ENCODE results near the gene TUG1.

The TUG1 gene

GRCh38 chr22:30948930-30949342 lies 20.1 kb upstream of the TUG1 start:
- no peak for DNase-seq

DNA sequence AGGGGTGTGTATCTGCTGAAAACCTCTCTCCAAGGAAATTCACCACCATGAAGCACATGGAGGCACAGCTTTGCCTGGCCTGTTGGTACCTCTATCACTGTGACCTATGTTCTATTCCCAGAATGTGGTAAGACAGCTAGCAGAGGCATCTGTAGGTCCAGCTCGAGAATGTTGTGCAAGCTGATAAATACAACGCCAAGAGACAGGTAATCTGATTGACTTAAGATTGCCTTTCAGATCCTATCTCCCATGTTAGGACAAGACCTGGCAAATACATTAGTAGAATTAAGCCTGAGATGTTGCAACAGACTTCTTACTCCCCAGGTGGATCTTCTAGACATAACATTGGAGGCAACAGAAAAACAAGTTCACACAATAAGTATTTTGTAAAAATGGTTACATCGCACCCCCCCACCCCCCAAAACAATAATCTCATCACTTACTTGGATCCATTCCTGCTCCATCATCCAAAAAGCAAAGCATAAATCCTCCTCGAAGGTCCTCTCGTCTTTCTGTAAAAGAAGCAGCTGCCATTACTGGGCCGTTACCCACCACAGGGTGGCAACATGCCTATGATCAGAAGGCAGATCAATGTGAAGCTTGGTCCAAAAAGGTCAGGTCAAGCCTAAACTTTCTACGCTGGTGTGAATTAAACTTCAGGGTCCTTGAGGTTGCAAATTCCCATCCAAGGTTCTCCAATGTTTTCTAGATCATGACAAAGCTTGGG lies 19.0 kb upstream of the TUG1 start:
- DNase-seq, result no peak

- DNase-seq, result no peak
These were observed 15.9 kb upstream of the TUG1 start for GRCh38 chr22:30953206-30953605.

GRCh38 chr22:30955153-30955552 lies 13.9 kb upstream of the TUG1 start:
- DNase-seq, result no peak

GRCh38 chr22:30964858-30965257 lies 4.2 kb upstream of the TUG1 start:
- no peak for DNase-seq

GRCh38 chr22:30968015-30968923 lies 796 bp upstream of the TUG1 start, which contains the start of gene MORC2:
Gene MORC2 (minus strand): TSS chr22:30968774. CDS start chr22:30967889, 885 bp downstream.
- no peak for DNase-seq

- peak; percentile 38 for DNase-seq
These were observed 679 bp downstream of the TUG1 start for GRCh38 chr22:30969532-30970355.

DNA sequence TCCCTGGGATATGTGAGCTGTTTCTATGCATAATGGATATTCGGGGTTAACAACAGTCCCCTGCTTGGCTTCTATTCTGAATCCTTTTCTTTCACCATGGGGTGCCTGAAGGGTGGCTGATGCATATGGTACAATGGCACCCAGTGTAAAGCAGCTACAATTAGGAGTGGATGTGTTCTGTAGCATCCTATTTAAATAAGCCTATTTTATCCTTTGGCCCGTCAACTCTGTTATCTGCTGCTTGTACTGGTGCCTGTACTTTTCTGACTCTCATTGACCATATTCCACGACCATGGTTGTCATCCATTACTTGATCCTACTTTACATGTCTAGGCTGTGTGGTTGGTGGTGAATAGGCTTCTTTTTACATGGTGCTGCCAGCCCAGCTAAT lies 1.3 kb downstream of the TUG1 start:
- DNase-seq, result no peak

DNA sequence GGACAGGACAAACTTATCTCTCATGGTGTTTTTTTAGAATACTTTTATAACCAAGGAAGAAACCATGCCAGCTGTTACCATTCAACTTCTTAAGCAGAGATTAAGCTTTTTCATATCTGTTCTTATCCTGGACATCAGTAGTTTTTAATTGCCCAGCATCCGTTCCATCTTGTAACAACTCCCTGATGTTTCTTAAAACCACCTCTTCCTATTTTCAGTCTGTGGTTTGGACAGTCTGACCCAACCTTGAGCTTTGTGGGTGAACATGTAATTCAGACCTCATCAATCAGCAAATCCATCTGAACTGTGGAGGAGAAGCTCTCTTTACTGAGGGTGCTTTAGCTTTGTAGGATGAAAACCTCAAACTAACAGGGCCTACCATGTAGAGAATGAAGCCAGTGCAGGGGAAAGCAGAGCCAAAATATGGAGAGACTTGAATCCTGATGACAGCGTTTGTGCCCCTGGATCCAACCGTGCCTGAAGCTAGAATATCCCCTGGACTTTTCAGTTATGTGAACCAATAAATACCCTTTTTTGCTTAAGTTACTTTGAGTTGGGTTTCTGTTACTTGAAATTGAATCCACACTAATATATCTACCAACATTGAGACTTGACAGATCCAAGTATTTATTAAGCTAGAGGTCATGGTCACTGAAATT lies 9.4 kb downstream of the TUG1 start:
- no peak for DNase-seq

DNA sequence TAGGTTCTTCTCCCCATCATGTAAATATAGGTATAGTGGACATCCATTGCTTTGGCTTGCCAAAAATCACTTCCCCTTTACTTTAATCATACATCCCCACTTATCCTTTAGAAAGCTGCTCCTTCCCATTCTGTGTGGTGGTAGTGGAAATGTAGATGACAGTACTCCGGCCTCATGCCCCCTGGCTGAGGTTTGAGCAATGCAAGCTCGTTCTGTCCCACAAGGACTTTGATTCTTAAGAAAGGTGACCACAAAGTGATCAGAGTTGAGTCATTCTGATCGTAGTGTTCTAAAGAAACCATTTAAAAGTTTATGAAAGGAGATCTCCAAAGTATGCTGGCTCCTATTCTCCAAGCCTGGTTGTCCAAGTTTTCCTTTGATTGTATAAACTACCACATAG lies 10.9 kb downstream of the TUG1 start:
- DNase-seq, result no peak

GRCh38 chr22:30982512-30982911 lies 13.4 kb downstream of the TUG1 start:
- DNase-seq, result no peak

DNA sequence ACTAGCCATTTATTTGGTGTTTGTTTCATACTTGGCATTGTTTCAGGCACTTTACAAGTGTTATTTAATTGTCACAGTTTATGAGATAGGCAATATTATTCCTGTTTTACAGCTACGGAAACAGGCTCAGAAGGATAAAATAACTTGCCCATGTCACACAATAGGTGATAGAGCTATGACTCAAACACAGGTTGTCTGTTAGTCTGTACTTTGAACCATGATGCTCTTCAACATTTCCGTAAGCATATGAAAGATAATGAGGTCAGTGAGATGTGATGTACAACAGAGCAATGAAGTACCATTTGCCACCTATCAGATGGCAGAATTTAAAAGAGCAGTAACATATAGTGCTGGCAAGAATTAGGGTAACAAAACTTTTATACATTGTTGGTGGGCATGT lies 15.3 kb downstream of the TUG1 start:
- no peak for DNase-seq

GRCh38 chr22:30985561-30986208 lies 16.6 kb downstream of the TUG1 start:
- DNase-seq, result no peak

DNA sequence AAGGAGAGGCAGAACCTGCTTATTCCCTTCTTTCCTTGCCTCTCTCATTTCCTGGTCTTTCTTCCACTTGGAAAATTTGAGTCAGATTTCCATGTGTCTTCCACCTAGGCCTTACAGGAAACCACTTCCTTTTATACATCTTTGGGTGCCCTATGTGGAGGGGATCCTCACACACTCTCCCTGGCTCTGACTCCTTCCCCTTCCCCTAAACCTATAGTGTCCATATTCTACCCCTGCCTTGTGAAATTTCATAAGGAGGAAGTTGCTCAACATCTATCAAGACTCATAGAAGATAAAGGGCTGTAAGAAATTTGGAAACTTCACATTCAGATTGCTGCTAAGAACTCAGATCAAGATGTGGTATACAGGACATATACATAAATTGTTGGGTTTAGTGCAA lies 20.4 kb downstream of the TUG1 start:
- no peak for DNase-seq

- no peak for DNase-seq
These were observed 21.6 kb downstream of the TUG1 start for GRCh38 chr22:30990690-30991089.

- DNase-seq, result no peak
These were observed 23.5 kb downstream of the TUG1 start for GRCh38 chr22:30992565-30992964.

DNA sequence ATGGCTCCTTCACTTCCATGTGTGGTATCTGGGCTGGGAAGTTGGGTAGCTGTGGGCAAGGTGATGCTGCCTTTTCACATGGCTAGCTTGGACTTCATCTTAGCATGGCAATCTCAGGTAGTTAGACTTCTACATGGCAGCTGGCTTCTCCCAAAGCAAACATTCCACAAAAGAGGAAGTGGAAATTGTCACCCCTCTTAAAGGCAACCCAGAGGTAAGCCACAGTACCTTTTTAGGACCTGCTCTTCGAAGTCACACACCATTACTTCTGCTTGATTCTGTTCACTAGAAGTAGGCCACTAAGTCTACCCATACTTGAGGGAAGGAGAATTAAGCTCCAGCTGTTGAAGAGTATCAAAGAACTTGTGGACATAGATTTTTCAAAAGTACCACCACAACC lies 25.9 kb downstream of the TUG1 start:
- no peak for DNase-seq

DNA sequence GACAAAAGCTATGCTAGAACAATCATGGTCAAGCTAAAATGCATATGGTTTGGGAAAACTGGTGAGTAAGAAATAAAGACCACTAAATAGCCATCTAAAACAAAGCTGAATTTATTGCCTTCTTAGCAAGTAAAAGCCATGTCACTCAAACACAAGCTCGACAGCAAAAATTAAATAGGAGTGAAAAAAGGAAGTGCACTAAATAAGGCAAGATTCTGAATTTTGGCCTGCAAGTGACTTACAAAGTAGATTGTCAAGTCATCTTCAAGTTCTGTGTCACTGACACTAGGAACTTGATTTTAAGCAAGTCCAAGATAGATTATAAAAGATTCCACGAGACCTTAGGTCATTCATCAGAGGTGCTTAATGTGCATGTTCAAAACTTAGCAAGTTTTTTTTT lies 27.4 kb downstream of the TUG1 start:
- DNase-seq, result no peak

GRCh38 chr22:30998329-30998728 lies 29.3 kb downstream of the TUG1 start:
- DNase-seq, result no peak

DNA sequence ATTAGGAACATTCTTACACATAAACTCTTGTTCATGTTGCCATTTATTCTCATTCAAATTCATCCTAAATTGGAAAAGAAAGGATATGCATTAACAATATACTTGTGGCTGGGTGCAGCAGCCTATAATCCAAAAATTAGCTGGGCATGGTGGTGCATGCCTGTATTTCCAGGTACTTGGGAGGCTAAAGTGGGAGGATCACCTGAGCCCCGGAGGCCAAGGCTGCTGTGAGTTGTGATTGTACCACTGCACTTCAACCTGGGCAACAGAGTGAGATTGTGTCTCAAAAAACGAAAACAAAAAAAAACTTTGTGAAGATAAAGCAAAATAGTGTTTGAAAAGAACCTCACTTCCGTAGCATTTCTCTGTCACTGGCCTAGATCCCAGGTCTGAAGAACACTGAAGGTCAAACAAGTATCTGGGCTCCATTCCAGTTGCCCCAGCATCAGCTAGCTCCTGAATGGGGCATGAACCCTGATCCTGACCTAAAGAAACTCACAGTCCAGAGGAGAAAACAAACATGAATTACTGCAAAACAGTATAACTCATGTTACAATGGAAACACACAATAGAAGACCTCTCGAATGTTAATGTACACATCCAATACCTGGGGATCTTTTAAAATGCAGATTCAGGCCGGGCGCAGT lies 32.2 kb downstream of the TUG1 start:
- no peak for DNase-seq

- no peak for DNase-seq
These were observed 36.5 kb downstream of the TUG1 start for GRCh38 chr22:31005535-31005934.

All from CD4-positive, alpha-beta T cell treated with Interferon gamma for 1 hour (primary cell).